GM19351 (cell line): ENCODE results near the gene UPB1.
"Not testable (repeated sequence)": the region's sequence is repeated elsewhere in the genome, so short reads cannot be mapped to it uniquely, and the experiment has no call there.

Experiments used
- ATAC-seq: cut with Tn5 transposase; IDR thresholded peaks from one replicate; pipeline ENCODE4 v1.9.1; 2021; ENCODE audit warnings: mild to moderate bottlenecking, moderate library complexity; ENCODE audit not compliant: unreplicated experiment

The UPB1 gene

GRCh38 chr22:24474649-24475255 is 20.4 kb upstream of the UPB1 start:
- no peak for ATAC-seq

GRCh38 chr22:24481641-24482040 is 13.5 kb upstream of the UPB1 start:
- no peak for ATAC-seq

- no peak for ATAC-seq
These were observed 12.6 kb upstream of the UPB1 start for GRCh38 chr22:24482575-24482974.

GRCh38 chr22:24482998-24483397 is 12.1 kb upstream of the UPB1 start:
- ATAC-seq, result no peak

- ATAC-seq, result no peak
These were observed 11.1 kb upstream of the UPB1 start for GRCh38 chr22:24483976-24484545.

GRCh38 chr22:24485170-24485569 is 10.0 kb upstream of the UPB1 start:
- ATAC-seq, result no peak

GRCh38 chr22:24485608-24486007 is 9.5 kb upstream of the UPB1 start:
- ATAC-seq, result no peak

- ATAC-seq, result no peak
These were observed 8.6 kb upstream of the UPB1 start for GRCh38 chr22:24486501-24486921.

GRCh38 chr22:24489011-24489410 is 6.1 kb upstream of the UPB1 start:
- no peak for ATAC-seq

- not testable (repeated sequence) for ATAC-seq
These were observed 5.7 kb upstream of the UPB1 start for GRCh38 chr22:24489434-24489833.

GRCh38 chr22:24492391-24492790 is 2.7 kb upstream of the UPB1 start:
- no peak for ATAC-seq

GRCh38 chr22:24494167-24494527 is 985 bp upstream of the UPB1 start:
- no peak for ATAC-seq

GRCh38 chr22:24495365-24495675 is 188 bp downstream of the UPB1 start:
- ATAC-seq, result no peak

GRCh38 chr22:24496234-24496633 is 1.1 kb downstream of the UPB1 start:
- no peak for ATAC-seq

- ATAC-seq, result no peak
These were observed 1.5 kb downstream of the UPB1 start for GRCh38 chr22:24496661-24497060.

- ATAC-seq, result no peak
These were observed 2.7 kb downstream of the UPB1 start for GRCh38 chr22:24497841-24498258.

GRCh38 chr22:24498824-24499223 is 3.7 kb downstream of the UPB1 start:
- ATAC-seq, result no peak

- no peak for ATAC-seq
These were observed 4.7 kb downstream of the UPB1 start for GRCh38 chr22:24499706-24500276.

GRCh38 chr22:24500277-24500820 is 5.2 kb downstream of the UPB1 start:
- no peak for ATAC-seq

- no peak for ATAC-seq
These were observed 6.3 kb downstream of the UPB1 start for GRCh38 chr22:24501301-24502005.

- no peak for ATAC-seq
These were observed 6.9 kb downstream of the UPB1 start for GRCh38 chr22:24502034-24502433.

- ATAC-seq, result no peak
These were observed 7.4 kb downstream of the UPB1 start for GRCh38 chr22:24502541-24502940.
